ENCODE data around the gene TUBA4B.

DNA sequence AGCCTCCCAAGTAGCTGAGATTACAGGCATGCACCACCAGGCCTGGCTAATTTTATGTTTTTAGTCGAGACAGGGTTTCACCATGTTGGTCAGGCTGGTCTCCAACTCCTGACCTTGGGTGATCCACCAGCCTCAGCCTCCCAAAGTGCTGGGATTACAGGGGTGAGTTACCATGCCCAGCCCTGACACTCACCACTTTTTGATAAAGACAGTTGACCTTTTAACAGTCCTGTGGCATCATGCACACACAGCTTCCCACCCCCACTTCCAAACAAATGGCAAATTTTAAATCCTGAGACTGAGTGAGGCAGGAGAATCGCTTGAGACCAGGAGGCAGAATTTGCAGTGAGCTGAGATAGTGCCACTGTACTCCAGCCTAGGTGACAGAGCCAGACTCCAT, 20.0 kb downstream of the TUBA4B start:
- TF ChIP-seq, protein P1, sequence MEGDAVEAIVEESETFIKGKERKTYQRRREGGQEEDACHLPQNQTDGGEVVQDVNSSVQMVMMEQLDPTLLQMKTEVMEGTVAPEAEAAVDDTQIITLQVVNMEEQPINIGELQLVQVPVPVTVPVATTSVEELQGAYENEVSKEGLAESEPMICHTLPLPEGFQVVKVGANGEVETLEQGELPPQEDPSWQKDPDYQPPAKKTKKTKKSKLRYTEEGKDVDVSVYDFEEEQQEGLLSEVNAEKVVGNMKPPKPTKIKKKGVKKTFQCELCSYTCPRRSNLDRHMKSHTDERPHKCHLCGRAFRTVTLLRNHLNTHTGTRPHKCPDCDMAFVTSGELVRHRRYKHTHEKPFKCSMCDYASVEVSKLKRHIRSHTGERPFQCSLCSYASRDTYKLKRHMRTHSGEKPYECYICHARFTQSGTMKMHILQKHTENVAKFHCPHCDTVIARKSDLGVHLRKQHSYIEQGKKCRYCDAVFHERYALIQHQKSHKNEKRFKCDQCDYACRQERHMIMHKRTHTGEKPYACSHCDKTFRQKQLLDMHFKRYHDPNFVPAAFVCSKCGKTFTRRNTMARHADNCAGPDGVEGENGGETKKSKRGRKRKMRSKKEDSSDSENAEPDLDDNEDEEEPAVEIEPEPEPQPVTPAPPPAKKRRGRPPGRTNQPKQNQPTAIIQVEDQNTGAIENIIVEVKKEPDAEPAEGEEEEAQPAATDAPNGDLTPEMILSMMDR (IDR thresholded peaks at IDR 0.05), result no peak
- no peak for TF ChIP-seq POLR2A (IDR thresholded peaks at IDR 0.05)

Data from body of pancreas (tissue), 4 donors.